ENCODE measurements around the gene TAF1B.
"Not testable (repeated sequence)": the region's sequence is repeated elsewhere in the genome, so short reads cannot be mapped to it uniquely, and the experiment has no call there.

The TAF1B gene

DNA sequence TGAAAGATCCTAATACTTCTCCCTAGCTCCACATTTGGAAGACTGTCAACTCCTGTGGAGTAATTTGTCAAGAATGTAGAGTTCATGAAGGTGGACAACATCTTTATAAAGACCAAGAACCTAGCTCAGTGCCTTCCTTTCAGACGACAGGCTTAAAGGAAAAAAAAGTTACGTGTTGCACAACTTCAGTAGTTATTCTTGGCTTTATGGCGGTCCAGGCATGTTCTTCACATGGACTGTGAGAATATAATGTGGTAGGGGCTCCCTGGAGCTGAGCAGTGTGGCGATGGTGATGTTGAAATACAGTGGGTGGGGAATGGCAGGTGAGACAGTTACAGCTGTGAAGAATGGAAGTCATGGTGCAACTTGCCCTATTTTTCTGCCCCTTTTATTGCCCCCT lies 3.9 kb downstream of the TAF1B start:
- TF ChIP-seq, protein P1, sequence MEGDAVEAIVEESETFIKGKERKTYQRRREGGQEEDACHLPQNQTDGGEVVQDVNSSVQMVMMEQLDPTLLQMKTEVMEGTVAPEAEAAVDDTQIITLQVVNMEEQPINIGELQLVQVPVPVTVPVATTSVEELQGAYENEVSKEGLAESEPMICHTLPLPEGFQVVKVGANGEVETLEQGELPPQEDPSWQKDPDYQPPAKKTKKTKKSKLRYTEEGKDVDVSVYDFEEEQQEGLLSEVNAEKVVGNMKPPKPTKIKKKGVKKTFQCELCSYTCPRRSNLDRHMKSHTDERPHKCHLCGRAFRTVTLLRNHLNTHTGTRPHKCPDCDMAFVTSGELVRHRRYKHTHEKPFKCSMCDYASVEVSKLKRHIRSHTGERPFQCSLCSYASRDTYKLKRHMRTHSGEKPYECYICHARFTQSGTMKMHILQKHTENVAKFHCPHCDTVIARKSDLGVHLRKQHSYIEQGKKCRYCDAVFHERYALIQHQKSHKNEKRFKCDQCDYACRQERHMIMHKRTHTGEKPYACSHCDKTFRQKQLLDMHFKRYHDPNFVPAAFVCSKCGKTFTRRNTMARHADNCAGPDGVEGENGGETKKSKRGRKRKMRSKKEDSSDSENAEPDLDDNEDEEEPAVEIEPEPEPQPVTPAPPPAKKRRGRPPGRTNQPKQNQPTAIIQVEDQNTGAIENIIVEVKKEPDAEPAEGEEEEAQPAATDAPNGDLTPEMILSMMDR (IDR thresholded peaks at IDR 0.05; ENCODE audit: low read depth, low read length), result no peak

DNA sequence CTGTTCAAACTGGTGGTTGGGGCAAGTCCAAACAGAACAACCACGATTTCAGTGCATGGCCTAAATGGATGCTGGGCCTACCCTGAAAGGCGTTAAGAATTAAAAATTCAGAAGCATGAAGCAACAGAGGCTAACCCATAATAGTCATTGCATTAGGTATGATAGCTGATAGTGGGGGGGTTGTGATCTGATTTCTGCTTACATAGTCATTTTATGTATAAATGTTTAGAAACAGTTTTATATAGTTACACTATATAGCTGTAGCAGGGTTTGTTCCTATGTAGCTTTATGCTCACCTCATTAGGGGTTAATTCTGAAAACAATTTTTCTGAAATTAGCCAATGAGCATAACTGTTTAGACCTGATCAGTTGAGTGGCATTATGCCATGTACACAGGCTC lies 9.6 kb downstream of the TAF1B start:
- H3K4me3 ChIP-seq (ENCODE audit: low read depth, low read length), result no peak overlapping the region
- TF ChIP-seq, protein P1 (IDR thresholded peaks at IDR 0.05; ENCODE audit: low read depth, low read length), result no peak

More for the DNA sequence above, 3.9 kb downstream of the TAF1B start:
- H3K4me3 ChIP-seq (ENCODE audit: low read depth, low read length), result no peak overlapping the region

- H3K4me3 ChIP-seq (ENCODE audit: low read depth, low read length), result no peak overlapping the region
- TF ChIP-seq, protein P1 (IDR thresholded peaks at IDR 0.05; ENCODE audit: low read depth, low read length), result no peak
Observed at GRCh38 chr2:9857814-9858729, 14.8 kb downstream of the TAF1B start.

DNA sequence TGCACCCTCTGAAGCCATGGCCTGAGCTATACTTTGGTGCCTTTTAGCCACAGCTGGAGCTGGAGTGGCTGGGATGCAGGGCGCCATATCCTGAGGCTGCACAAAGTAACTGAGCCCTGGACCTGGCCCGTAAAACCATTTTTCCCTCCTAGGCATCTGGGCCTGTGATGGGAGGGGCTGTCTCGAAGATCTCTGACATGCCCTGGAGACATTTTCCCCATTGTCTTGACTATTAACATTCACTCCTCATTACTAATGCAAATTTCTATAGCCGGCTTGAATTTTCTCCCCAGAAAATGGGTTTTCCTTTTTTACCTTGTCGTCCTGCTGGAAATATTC lies 15.4 kb downstream of the TAF1B start:
- TF ChIP-seq, protein P1 (IDR thresholded peaks at IDR 0.05; ENCODE audit: low read depth, low read length), result no peak
- H3K4me3 ChIP-seq (ENCODE audit: low read depth, low read length), result no peak overlapping the region

- H3K4me3 ChIP-seq (ENCODE audit: low read depth, low read length), result not testable (repeated sequence)
Observed at GRCh38 chr2:9860922-9861580, 17.8 kb downstream of the TAF1B start.

- H3K4me3 ChIP-seq (ENCODE audit: low read depth, low read length), result no peak overlapping the region
- TF ChIP-seq, protein P1 (IDR thresholded peaks at IDR 0.05; ENCODE audit: low read depth, low read length), result no peak
Observed at GRCh38 chr2:9867881-9868280, 24.6 kb downstream of the TAF1B start.

DNA sequence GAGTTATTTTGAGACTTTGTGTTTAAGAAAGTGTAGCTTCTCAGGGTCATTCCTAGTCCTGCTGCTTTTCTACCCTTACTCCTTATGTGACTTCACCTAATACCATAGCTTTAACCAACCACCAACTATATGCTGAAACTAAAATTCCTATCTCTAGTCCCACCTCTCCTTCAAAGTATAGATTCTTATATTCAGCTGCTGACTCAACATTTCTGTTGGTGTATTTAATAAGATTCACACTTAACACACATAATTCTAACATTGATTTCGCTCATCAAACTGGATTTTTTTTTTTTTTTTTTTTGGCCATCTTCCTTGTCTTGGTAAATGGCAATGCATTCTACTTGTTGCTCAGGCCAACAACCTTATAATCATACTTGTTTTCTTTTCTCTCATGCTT lies 30.1 kb downstream of the TAF1B start:
- TF ChIP-seq, protein P1 (IDR thresholded peaks at IDR 0.05; ENCODE audit: low read depth, low read length), result no peak
- no peak overlapping the region for H3K4me3 ChIP-seq (ENCODE audit: low read depth, low read length)
